Duodenal mucosa (tissue), 2 donors: ENCODE data around the gene MYO18B.

Experiments
- H3K27ac ChIP-seq: one replicate; pipeline ENCODE4 v1.7.0; 2013; ENCODE audit warnings: low read depth, low read length
- H3K27me3 ChIP-seq, 2 donors: one replicate each; pipeline ENCODE4 v1.7.0; 2013; ENCODE audit warnings: low read length in 2 of 2, control low read depth in 1 of 2; ENCODE audit not compliant: insufficient read depth in 2 of 2, control insufficient read depth in 1 of 2
- H3K36me3 ChIP-seq, 2 donors: one replicate each; pipeline ENCODE4 v1.7.0; 2013; ENCODE audit warnings: low read length in 2 of 2, control low read depth in 1 of 2; ENCODE audit not compliant: insufficient read depth in 2 of 2, control insufficient read depth in 1 of 2
- H3K4me1 ChIP-seq, 2 donors: one replicate each; pipeline ENCODE4 v1.7.0; 2013; ENCODE audit warnings: low read length in 2 of 2, control low read depth in 1 of 2; ENCODE audit not compliant: insufficient read depth in 2 of 2, control insufficient read depth in 1 of 2
- H3K4me3 ChIP-seq, 2 donors: one replicate each; pipeline ENCODE4 v1.7.0; 2013; ENCODE audit warnings: low read length in 2 of 2, low read depth in 1 of 2
- H3K9ac ChIP-seq, 2 donors: one replicate each; pipeline ENCODE4 v1.7.0; 2013; ENCODE audit warnings: low read length in 2 of 2, low read depth in 1 of 2
- H3K9me3 ChIP-seq, 2 donors: one replicate each; pipeline ENCODE4 v1.7.0; 2013; ENCODE audit warnings: low read length in 2 of 2, control low read depth in 1 of 2; ENCODE audit not compliant: control insufficient read depth in 1 of 2

The MYO18B gene

DNA sequence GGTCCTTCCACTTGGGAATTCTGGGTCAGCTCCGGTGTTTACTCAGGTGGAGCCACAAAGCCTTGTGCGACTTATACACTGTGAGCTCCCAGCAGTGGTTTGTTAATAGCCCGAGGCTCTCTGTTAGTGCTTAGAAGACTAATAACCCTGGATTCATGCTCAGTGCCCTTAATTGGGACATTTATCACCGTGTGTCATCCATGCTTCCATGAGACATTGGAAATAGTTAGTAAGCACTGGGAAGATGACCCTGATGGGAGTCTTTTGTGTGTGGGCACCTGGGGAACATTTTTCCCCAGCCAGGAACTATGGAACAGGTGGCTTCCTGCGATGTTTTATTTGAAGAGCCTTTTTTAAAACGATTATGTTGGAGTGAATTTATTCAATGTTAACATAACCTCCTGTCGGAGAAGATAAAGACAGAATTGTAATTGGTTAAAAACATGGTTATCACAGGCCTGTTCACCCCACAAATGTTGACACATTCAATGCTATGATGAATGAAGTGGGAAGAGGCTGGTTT is 188.9 kb downstream of the MYO18B start:
- no peak overlapping the region for H3K27ac ChIP-seq
- no peaks in the 10 kb centered on the region for H3K4me1 ChIP-seq
- peaks cover 4 to 12% of the 10 kb centered on the region in 2 donors for H3K27me3 ChIP-seq
- no peaks in the 10 kb centered on the region for H3K9me3 ChIP-seq
- no peaks in the 10 kb centered on the region for H3K36me3 ChIP-seq
- no peak overlapping the region for H3K4me3 ChIP-seq
- no peak overlapping the region for H3K9ac ChIP-seq

DNA sequence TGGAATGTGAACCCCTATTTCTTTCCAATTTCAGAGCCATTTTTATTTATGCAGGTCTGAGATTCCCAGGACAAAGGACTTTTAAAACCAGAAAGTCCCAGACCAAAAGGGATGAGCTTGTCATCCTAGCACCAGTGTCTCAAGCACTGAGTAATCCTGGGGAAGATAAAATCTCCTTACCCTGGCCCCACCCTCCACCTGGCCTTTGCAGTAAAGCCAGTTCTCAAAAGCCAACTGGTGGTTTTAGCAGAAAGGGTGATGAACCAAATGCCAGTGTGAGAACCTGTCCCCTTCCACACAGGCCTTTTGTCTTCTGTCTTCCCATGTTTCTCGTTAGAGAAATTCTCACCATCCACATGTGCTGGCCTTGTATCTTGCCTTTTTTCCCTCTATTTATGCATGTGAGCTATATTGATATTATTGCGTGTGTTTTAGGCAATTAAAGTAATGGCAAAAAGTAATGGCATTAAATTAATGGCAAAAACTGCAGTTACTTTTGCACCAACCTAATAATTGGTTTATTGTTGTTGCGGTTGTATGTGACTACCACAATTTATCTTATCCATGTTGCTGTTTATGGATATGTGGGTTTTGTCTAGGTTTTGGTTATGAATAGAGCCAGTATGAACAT is 191.3 kb downstream of the MYO18B start:
- Histone ChIP-seq H3K27me3 (peaks cover 4 to 12% of the 10 kb centered on the region in 2 donors), H3K27ac (no peak overlapping the region), H3K36me3 (no peaks in the 10 kb centered on the region), H3K4me1 (no peaks in the 10 kb centered on the region), H3K9ac (no peak overlapping the region), H3K4me3 (no peak overlapping the region), H3K9me3 (no peaks in the 10 kb centered on the region)

DNA sequence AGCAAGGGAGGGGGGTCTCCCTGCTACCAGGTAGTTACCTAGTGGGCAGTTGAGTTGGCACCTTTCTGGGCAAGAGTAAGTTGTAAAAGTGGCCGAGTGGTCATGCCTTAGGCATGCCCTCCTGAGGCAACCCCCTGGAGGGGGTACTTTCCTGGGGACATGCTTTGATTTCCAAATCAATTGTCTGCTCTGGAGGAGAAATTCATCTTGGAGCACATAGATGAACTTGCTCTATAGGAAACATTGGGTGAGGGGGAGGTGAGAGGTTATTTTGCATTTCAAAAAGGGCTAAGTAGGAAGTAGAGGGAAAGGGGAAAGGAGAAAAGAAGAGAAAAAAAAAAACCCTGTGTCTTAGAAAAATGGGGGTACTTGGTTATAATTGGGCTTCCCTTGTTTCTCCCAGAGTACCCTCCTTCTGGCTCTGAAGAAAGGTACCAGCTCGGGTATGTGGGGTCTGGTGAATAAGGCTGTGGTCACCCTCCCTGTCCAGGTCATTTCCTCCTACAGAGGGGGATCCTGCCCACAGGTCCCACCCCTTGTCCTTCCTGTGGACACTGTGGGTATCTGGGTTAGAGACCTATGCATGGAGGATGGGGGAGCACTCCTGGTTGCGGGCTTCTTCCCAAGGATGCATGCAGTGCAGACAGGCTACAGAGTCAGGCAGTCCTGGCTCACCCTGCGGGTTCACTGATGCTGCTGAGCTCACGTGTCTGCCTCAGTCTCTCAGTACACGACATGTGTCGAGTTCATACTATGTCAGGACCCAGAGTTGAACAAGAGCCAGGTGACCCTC is 193.5 kb downstream of the MYO18B start:
- Histone ChIP-seq H3K4me1 (no peaks in the 10 kb centered on the region), H3K36me3 (no peaks in the 10 kb centered on the region), H3K9ac (no peak overlapping the region), H3K27me3 (peaks cover 0 to 4% of the 10 kb centered on the region in 2 donors), H3K27ac (no peak overlapping the region), H3K4me3 (no peak overlapping the region), H3K9me3 (no peaks in the 10 kb centered on the region)

GRCh38 chr22:25938151-25938550 is 196.2 kb downstream of the MYO18B start:
- Histone ChIP-seq H3K9me3 (no peaks in the 10 kb centered on the region), H3K27ac (no peak overlapping the region), H3K36me3 (no peaks in the 10 kb centered on the region), H3K27me3 (peaks cover 0 to 1% of the 10 kb centered on the region in 2 donors), H3K4me1 (no peaks in the 10 kb centered on the region), H3K9ac (no peak overlapping the region), H3K4me3 (no peak overlapping the region)

DNA sequence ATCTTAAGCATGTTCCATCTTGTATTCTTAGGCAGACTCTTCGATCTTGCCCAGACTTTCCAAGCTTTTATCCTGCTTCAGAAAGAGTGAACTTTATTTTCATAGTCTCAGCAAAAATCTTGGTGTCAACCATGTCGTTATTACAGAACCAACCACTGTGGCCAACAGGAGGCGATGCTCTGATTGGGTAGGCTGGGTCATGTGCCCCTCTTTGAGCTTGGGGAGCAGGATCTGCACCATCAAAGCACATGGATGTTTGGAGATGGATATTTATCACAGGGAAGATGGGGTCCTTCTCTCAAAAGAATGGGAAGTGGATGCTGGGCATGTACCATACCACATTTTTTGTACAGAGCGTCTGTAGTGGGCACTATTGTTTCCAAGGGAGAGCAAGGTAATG is 197.4 kb downstream of the MYO18B start:
- H3K27me3 ChIP-seq: no peaks in the 10 kb centered on the region
- H3K9me3 ChIP-seq: no peaks in the 10 kb centered on the region
- no peak overlapping the region for H3K9ac ChIP-seq
- no peak overlapping the region for H3K27ac ChIP-seq
- H3K4me1 ChIP-seq: no peaks in the 10 kb centered on the region
- H3K36me3 ChIP-seq: no peaks in the 10 kb centered on the region
- H3K4me3 ChIP-seq: no peak overlapping the region

GRCh38 chr22:25940479-25940878 is 198.5 kb downstream of the MYO18B start:
- Histone ChIP-seq H3K27me3 (no peaks in the 10 kb centered on the region), H3K27ac (no peak overlapping the region), H3K4me1 (no peaks in the 10 kb centered on the region), H3K36me3 (no peaks in the 10 kb centered on the region), H3K9me3 (no peaks in the 10 kb centered on the region), H3K9ac (no peak overlapping the region), H3K4me3 (no peak overlapping the region)

GRCh38 chr22:25941365-25941960 is 199.5 kb downstream of the MYO18B start:
- H3K27ac ChIP-seq: no peak overlapping the region
- no peak overlapping the region for H3K4me3 ChIP-seq
- no peak overlapping the region for H3K9ac ChIP-seq
- no peaks in the 10 kb centered on the region for H3K27me3 ChIP-seq
- H3K4me1 ChIP-seq: no peaks in the 10 kb centered on the region
- H3K9me3 ChIP-seq: no peaks in the 10 kb centered on the region
- no peaks in the 10 kb centered on the region for H3K36me3 ChIP-seq

- no peaks in the 10 kb centered on the region for H3K9me3 ChIP-seq
- no peak overlapping the region for H3K4me3 ChIP-seq
- no peaks in the 10 kb centered on the region for H3K36me3 ChIP-seq
- H3K27me3 ChIP-seq: no peaks in the 10 kb centered on the region
- no peak overlapping the region for H3K27ac ChIP-seq
- H3K4me1 ChIP-seq: no peaks in the 10 kb centered on the region
- H3K9ac ChIP-seq: no peak overlapping the region
These were observed 200.3 kb downstream of the MYO18B start for GRCh38 chr22:25942115-25942855.

DNA sequence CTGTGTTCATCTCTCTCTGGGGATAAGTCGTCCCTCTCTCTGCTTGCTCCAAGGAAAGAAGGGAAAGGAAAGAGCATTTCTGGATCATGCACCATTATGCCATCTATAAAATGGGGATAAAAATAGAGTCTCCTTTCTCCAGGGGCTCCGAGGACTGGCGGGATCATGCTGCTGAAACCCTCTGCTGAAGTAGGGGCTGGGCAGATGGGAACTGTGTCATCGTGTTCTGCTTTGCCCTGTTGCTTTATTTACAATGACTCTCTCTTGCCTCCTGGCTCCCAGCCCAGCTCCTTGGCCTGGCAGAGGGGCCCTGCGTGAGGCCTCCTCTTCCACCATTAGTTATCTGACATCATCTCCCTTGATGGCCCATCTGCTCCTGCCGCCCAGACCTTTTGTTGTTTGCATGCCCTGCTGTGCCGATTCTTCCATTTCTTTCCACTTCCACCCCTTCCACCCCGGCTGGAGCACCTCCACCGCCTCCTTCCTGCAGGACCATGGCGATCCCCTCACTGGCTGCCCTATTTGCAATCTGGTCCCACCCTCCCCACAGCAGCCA is 200.9 kb downstream of the MYO18B start:
- no peaks in the 10 kb centered on the region for H3K4me1 ChIP-seq
- no peak overlapping the region for H3K4me3 ChIP-seq
- no peaks in the 10 kb centered on the region for H3K36me3 ChIP-seq
- no peak overlapping the region for H3K9ac ChIP-seq
- H3K9me3 ChIP-seq: no peaks in the 10 kb centered on the region
- H3K27me3 ChIP-seq: no peaks in the 10 kb centered on the region
- H3K27ac ChIP-seq: no peak overlapping the region
